SK-N-SH (cell line): ENCODE measurements around the gene ZNF385A. TPM values are rescaled to one million over a fixed set of nuclear protein-coding genes. Genes with fewer than 3 reads are reported as not detected.

Experiments used
- CTCF ChIA-PET: fragments of 300-600, 350-600 bp; formaldehyde crosslinking; extraction: SDS; loops from one replicate; lab custom pipeline; 2021; lab: Yijun Ruan, JAX
- POLR2A ChIA-PET: fragments of 350-600 bp; sonication (Branson Sonifier 250); formaldehyde crosslinking; extraction: SDS; loops from one replicate; lab custom pipeline; 2020; ENCODE audit warnings: antibody characterized with exemption, inconsistent platforms; lab: Yijun Ruan, JAX
- DNase-seq: peaks from one replicate; pipeline ENCODE4 v3.0.0; 2012
- H2AFZ ChIP-seq: fragments of 200-600 bp; sonication (generic); 2 replicates; pipeline ENCODE4 v1.8.1; 2016; ENCODE audit warnings: antibody characterized with exemption, mild to moderate bottlenecking, low read depth
- H3F3A ChIP-seq: fragments of 200-600 bp; sonication (generic); replicated peaks from 2 replicates; pipeline ENCODE3; 2016; ENCODE audit warnings: antibody characterized with exemption, mild to moderate bottlenecking; ENCODE audit not compliant: insufficient read depth
- H3K27ac ChIP-seq, 2 experiments: fragments of 200-500 bp in 1 of 2; fragments of 200-600 bp in 1 of 2; sonication (Bioruptor generic) in 1 of 2; sonication (generic), shearing (Covaris generic) in 1 of 2; 2 replicates each; pipeline versions ENCODE4 v1.5.1 to v1.6.1; 2014 to 2016; ENCODE audit warnings: low read depth in 2 of 2, inconsistent platforms in 1 of 2, low read length in 1 of 2, mild to moderate bottlenecking in 1 of 2, mixed read lengths in 1 of 2
- H3K27me3 ChIP-seq: fragments of 200-600 bp; sonication (generic), shearing (Covaris generic); 2 replicates; pipeline ENCODE4 v1.6.1; 2016; ENCODE audit warnings: mixed run types; ENCODE audit not compliant: insufficient read depth
- H3K36me3 ChIP-seq, 2 experiments: fragments of 200-500 bp in 1 of 2; fragments of 200-600 bp in 1 of 2; sonication (Bioruptor generic) in 1 of 2; sonication (generic) in 1 of 2; replicated peaks in 1 of 2; 2 replicates each; pipeline versions ENCODE3 to v1.5.1; 2014 to 2016; ENCODE audit warnings: low read length in 1 of 2, mild to moderate bottlenecking in 1 of 2; ENCODE audit not compliant: insufficient read depth in 2 of 2, control insufficient read depth in 1 of 2
- H3K4me1 ChIP-seq, 2 experiments: fragments of 200-500 bp in 1 of 2; fragments of 200-600 bp in 1 of 2; sonication (Bioruptor generic) in 1 of 2; sonication (generic), shearing (Covaris generic) in 1 of 2; 2 replicates each; pipeline versions ENCODE4 v1.5.1 to v1.6.1; 2014 to 2016; ENCODE audit warnings: low read depth in 1 of 2, low read length in 1 of 2, mixed run types in 1 of 2; ENCODE audit not compliant: insufficient read depth in 2 of 2, control insufficient read depth in 1 of 2
- H3K4me2 ChIP-seq: fragments of 200-600 bp; sonication (generic), shearing (Covaris generic); 2 replicates; pipeline ENCODE4 v1.6.1; 2017; ENCODE audit warnings: mixed run types
- H3K4me3 ChIP-seq, 2 experiments: fragments of 200-500 bp in 1 of 2; fragments of 200-600 bp in 1 of 2; sonication (Bioruptor generic) in 1 of 2; sonication (generic), shearing (Covaris generic) in 1 of 2; 2 replicates each; pipeline versions ENCODE4 v1.5.1 to v1.8.1; 2014 to 2016; ENCODE audit warnings: low read depth in 2 of 2, inconsistent platforms in 1 of 2, low read length in 1 of 2, mild to moderate bottlenecking in 1 of 2, mixed read lengths in 1 of 2, moderate library complexity in 1 of 2
- H3K79me2 ChIP-seq: fragments of 200-600 bp; sonication (generic); 2 replicates; pipeline ENCODE4 v1.8.1; 2017; ENCODE audit warnings: mild to moderate bottlenecking; ENCODE audit not compliant: insufficient read depth
- H3K9ac ChIP-seq: fragments of 200-600 bp; sonication (generic); 2 replicates; pipeline ENCODE4 v1.6.1; 2017; ENCODE audit warnings: mixed run types
- H3K9me2 ChIP-seq: fragments of 200-600 bp; sonication (generic); 2 replicates; pipeline ENCODE4 v1.6.1; 2017; ENCODE audit warnings: mixed run types
- H3K9me3 ChIP-seq: fragments of 200-600 bp; sonication (generic); 2 replicates; pipeline ENCODE4 v1.6.1; 2017; ENCODE audit warnings: mixed run types, mild to moderate bottlenecking, moderate library complexity
- H4K20me1 ChIP-seq: fragments of 200-600 bp; sonication (generic); 2 replicates; pipeline ENCODE4 v1.6.1; 2017; ENCODE audit warnings: mild to moderate bottlenecking, mixed run types; ENCODE audit not compliant: insufficient read depth
- CHD2 ChIP-seq: fragments of 150-350 bp; IDR thresholded peaks from 2 replicates; pipeline ENCODE4 v1.6.1; 2018; ENCODE audit warnings: low read length; ENCODE audit not compliant: partially characterized antibody
- FOSL2 ChIP-seq: IDR thresholded peaks from 2 replicates; pipeline ENCODE4 v1.4.0; 2012; ENCODE audit warnings: low read depth, mild to moderate bottlenecking, moderate library complexity, borderline replicate concordance
- GABPA ChIP-seq: IDR thresholded peaks from 2 replicates; pipeline ENCODE4 v1.4.0; 2012; ENCODE audit warnings: low read depth, mild to moderate bottlenecking
- MXI1 ChIP-seq: IDR thresholded peaks from 2 replicates; pipeline ENCODE4 v1.6.1; 2012; ENCODE audit warnings: mild to moderate bottlenecking, low read depth, low read length, improper control_type of control experiment
- NRF1 ChIP-seq: IDR thresholded peaks from 2 replicates; pipeline ENCODE4 v1.6.1; 2012; ENCODE audit warnings: low read depth, mild to moderate bottlenecking, low read length
- SMC3 ChIP-seq: IDR thresholded peaks from 2 replicates; pipeline ENCODE4 v1.6.1; 2012; ENCODE audit warnings: low read depth, low read length, improper control_type of control experiment
- TAF1 ChIP-seq: IDR thresholded peaks from 2 replicates; pipeline ENCODE4 v1.6.1; 2012; ENCODE audit warnings: low read depth, mild to moderate bottlenecking, low read length, moderate library complexity, borderline replicate concordance
- TEAD4 ChIP-seq: IDR thresholded peaks from 2 replicates; pipeline ENCODE4 v1.4.0; 2012; ENCODE audit warnings: mild to moderate bottlenecking, borderline replicate concordance; ENCODE audit not compliant: insufficient read depth
- WGBS: methylation state at CpG from one replicate; pipeline ENCODE4 v1.1.6; 2017; ENCODE audit warnings: low lambda C conversion rate; 5-methylcytosine and 5-hydroxymethylcytosine counted together
- polyA plus RNA-seq, 3 experiments: library from polyadenylated mRNA; depleted of rRNA; stranded (reverse); fragments of >200 nt; gene quantifications; 2 replicates each; pipeline ENCODE4 v1.2.3, GENCODE V29; 2012
- TF ChIP-seq, protein P1 (sequence below): IDR thresholded peaks from 2 replicates; pipeline ENCODE4 v1.4.0; 2012; ENCODE audit warnings: low read depth, borderline replicate concordance
- TF ChIP-seq, protein P2 (sequence below): IDR thresholded peaks from 2 replicates; pipeline ENCODE4 v1.4.0; 2012; ENCODE audit warnings: low read depth
- TF ChIP-seq, protein P3 (sequence below): IDR thresholded peaks from 2 replicates; pipeline ENCODE4 v1.6.1; 2012; ENCODE audit warnings: mild to moderate bottlenecking, low read depth, low read length, moderate library complexity
- TF ChIP-seq, protein P4 (sequence below): IDR thresholded peaks from 2 replicates; pipeline ENCODE4 v1.4.0; 2012; ENCODE audit warnings: low read depth, borderline replicate concordance

Gene ZNF385A
- polyA plus RNA-seq, 1 of the 3 experiments (the other 2 are of a cell fraction) = 2.6 TPM

DNA sequence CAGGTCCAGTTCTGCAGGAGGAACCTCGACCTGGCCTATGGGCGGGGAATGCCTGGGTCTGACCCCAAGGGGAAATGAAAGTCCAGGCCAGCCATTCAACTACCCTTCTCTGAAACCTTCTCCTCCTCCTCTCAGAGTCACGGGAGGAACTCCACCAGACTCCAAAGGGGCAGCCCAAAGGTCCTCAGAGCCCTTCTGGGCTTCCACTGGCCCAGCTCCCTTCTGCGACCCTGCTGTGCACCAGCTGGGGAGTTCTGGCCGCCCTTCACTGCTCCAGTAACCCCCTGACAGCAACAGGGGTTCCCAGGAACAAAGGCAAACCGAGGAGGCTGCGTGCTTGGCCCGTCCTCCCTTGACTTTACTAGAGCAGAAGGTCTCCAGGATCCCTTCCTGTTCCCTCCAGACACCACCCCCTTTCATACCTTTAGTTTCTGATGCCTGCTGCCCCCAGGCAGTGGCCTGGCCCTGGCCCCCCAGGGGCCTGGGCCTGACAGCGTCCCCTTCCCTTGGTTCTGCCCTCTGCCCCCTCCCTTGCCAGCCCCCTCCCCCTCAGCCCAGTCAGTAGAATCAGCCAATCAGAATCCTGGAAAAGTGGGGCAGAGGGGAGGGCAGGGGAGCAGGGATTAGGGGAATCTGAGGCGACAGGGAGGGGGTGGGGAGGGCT lies 850 bp upstream of the ZNF385A start:
- Histone ChIP-seq H2AFZ (no peak overlapping the region), H3F3A (peaks cover 9% of the 10 kb centered on the region), H4K20me1 (no peaks in the 10 kb centered on the region), H3K4me2 (no peak overlapping the region), H3K27ac (peak overlapping the region in 1 of 2 experiments; percentile 12; a peak in 1 of 4 replicates), H3K4me3 (no peak overlapping the region), H3K27me3 (no peaks in the 10 kb centered on the region), H3K9ac (no peak overlapping the region), H3K79me2 (no peaks in the 10 kb centered on the region), H3K36me3 (no peaks in the 10 kb centered on the region), H3K9me3 (no peaks in the 10 kb centered on the region), H3K4me1 (peaks cover 0 to 36% of the 10 kb centered on the region in 2 experiments; a peak in 1 of 4 replicates), H3K9me2 (no peaks in the 10 kb centered on the region)
- TF ChIP-seq CHD2 (peak; percentile 9), NRF1 (no peak), MXI1 (no peak)
- WGBS = 67% methylated on average over 10 of the region's 10 CpGs
- POLR2A ChIA-PET = no interaction called here
- DNase-seq = peak; percentile 78
- CTCF ChIA-PET = interaction anchor here (1.1 to 11.1 kb wide), 11 partner anchors 13 to 400 kb away, joined by 3 to 118 read pairs (median 7); partner anchors contain the start of gene HOXC10

DNA sequence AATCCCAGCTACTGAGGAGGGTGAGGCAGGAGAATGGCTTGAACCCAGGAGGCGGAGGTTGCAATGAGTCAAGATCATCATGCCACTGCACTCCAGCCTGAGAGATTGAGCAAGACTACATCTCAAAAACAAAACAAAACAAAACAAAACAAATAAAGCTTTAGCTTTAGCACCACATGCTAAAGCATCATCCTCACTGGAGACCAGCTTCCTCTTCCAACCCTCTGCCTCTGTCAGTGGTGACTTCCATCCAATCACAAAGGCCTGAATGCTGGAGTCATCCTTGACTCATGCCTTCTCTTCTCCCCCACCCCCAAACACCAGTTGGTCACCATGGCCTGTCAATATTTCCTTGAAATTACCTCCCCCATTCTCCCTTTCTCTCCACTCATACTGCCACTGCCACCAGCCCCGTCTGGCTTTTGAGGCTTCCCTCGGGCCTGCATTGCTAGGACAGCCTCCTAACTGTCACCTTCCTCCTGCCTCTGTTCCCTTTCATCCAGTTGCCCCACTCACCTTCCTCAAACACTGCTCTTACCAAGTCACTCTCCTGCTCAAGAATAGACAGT lies 1.4 kb downstream of the ZNF385A start:
- no peak for TF ChIP-seq GABPA
- TF ChIP-seq FOSL2 = peak; percentile 31; the same call in 1 of the 2 replicates
- TF ChIP-seq, protein P1, sequence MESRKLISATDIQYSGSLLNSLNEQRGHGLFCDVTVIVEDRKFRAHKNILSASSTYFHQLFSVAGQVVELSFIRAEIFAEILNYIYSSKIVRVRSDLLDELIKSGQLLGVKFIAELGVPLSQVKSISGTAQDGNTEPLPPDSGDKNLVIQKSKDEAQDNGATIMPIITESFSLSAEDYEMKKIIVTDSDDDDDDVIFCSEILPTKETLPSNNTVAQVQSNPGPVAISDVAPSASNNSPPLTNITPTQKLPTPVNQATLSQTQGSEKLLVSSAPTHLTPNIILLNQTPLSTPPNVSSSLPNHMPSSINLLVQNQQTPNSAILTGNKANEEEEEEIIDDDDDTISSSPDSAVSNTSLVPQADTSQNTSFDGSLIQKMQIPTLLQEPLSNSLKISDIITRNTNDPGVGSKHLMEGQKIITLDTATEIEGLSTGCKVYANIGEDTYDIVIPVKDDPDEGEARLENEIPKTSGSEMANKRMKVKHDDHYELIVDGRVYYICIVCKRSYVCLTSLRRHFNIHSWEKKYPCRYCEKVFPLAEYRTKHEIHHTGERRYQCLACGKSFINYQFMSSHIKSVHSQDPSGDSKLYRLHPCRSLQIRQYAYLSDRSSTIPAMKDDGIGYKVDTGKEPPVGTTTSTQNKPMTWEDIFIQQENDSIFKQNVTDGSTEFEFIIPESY = no peak
- Histone ChIP-seq H3K36me3 (no peaks in the 10 kb centered on the region), H3K4me2 (no peak overlapping the region), H3K9ac (no peak overlapping the region), H3K79me2 (no peaks in the 10 kb centered on the region), H3F3A (peaks cover 12% of the 10 kb centered on the region), H3K4me1 (peaks cover 0 to 46% of the 10 kb centered on the region in 2 experiments; a peak in 1 of 4 replicates), H3K9me3 (no peaks in the 10 kb centered on the region), H3K4me3 (no peak overlapping the region), H4K20me1 (no peaks in the 10 kb centered on the region), H3K27me3 (no peaks in the 10 kb centered on the region), H3K27ac (no peak overlapping the region), H2AFZ (no peak overlapping the region), H3K9me2 (no peaks in the 10 kb centered on the region)
- 89% methylated on average over 3 of the region's 3 CpGs for WGBS
- ChIA-PET CTCF (interaction anchor here (1.1 to 11.1 kb wide), 8 partner anchors 9 to 168 kb away, joined by 3 to 118 read pairs (median 13); no protein-coding TSS in a partner anchor), POLR2A (no interaction called here)
- no peak for DNase-seq

DNA sequence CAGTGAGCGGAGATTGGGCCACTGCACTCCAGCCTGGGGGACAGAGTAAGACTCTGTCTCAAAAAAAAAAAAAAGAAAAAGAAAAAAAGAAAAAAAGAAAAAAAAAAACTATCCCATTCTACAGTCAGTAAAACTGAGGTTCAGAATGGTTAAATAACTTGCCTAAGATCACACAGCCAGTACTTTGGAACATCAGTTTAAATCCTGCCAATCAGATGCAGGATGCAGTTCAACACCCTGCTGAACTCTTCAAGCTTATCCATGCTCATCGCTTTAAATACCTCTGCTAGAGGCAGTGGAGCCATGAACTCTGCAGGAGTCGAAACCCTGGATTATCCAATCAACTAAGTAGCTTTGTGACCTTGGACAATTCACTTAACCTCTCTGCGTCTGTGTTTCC lies 3.4 kb downstream of the ZNF385A start:
- Histone ChIP-seq H3K79me2 (no peaks in the 10 kb centered on the region), H3K9me3 (no peaks in the 10 kb centered on the region), H3K9ac (no peak overlapping the region), H3F3A (peaks cover 6% of the 10 kb centered on the region), H2AFZ (no peak overlapping the region), H3K4me1 (peaks cover 0 to 35% of the 10 kb centered on the region in 2 experiments; a peak in 1 of 4 replicates), H4K20me1 (no peaks in the 10 kb centered on the region), H3K9me2 (no peaks in the 10 kb centered on the region), H3K27ac (no peak overlapping the region), H3K36me3 (no peaks in the 10 kb centered on the region), H3K4me2 (no peak overlapping the region), H3K4me3 (no peak overlapping the region), H3K27me3 (no peaks in the 10 kb centered on the region)
- DNase-seq = no peak
- WGBS = 91% methylated on average over 4 of the region's 4 CpGs
- ChIA-PET POLR2A (interaction anchor here (0.9 kb wide), 1 partner anchor 40 kb away, joined by 3 read pairs; no protein-coding TSS in a partner anchor), CTCF (interaction anchor here (1.1 to 11.1 kb wide), 16 partner anchors 10 to 381 kb away, joined by 3 to 118 read pairs (median 14); partner anchors contain the start of genes COPZ1 and HOXC9)
- TF ChIP-seq TAF1 (no peak), CHD2 (no peak), SMC3 (no peak), TEAD4 (no peak)
- TF ChIP-seq, protein P2, sequence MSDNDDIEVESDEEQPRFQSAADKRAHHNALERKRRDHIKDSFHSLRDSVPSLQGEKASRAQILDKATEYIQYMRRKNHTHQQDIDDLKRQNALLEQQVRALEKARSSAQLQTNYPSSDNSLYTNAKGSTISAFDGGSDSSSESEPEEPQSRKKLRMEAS = no peak
- TF ChIP-seq, protein P3, sequence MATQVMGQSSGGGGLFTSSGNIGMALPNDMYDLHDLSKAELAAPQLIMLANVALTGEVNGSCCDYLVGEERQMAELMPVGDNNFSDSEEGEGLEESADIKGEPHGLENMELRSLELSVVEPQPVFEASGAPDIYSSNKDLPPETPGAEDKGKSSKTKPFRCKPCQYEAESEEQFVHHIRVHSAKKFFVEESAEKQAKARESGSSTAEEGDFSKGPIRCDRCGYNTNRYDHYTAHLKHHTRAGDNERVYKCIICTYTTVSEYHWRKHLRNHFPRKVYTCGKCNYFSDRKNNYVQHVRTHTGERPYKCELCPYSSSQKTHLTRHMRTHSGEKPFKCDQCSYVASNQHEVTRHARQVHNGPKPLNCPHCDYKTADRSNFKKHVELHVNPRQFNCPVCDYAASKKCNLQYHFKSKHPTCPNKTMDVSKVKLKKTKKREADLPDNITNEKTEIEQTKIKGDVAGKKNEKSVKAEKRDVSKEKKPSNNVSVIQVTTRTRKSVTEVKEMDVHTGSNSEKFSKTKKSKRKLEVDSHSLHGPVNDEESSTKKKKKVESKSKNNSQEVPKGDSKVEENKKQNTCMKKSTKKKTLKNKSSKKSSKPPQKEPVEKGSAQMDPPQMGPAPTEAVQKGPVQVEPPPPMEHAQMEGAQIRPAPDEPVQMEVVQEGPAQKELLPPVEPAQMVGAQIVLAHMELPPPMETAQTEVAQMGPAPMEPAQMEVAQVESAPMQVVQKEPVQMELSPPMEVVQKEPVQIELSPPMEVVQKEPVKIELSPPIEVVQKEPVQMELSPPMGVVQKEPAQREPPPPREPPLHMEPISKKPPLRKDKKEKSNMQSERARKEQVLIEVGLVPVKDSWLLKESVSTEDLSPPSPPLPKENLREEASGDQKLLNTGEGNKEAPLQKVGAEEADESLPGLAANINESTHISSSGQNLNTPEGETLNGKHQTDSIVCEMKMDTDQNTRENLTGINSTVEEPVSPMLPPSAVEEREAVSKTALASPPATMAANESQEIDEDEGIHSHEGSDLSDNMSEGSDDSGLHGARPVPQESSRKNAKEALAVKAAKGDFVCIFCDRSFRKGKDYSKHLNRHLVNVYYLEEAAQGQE = no peak
- TF ChIP-seq, protein P4, sequence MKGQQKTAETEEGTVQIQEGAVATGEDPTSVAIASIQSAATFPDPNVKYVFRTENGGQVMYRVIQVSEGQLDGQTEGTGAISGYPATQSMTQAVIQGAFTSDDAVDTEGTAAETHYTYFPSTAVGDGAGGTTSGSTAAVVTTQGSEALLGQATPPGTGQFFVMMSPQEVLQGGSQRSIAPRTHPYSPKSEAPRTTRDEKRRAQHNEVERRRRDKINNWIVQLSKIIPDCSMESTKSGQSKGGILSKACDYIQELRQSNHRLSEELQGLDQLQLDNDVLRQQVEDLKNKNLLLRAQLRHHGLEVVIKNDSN = no peak
